ENCODE results near the gene CLEC17A.
"Not testable (repeated sequence)": the region's sequence is repeated elsewhere in the genome, so short reads cannot be mapped to it uniquely, and the experiment has no call there.

The CLEC17A gene

GRCh38 chr19:14619404-14619803 lies 36.5 kb downstream of the CLEC17A start:
- TF ChIP-seq CTCF (tag by site-specific recombination; IDR thresholded peaks at IDR 0.05) (no peak), SETDB1 (IDR thresholded peaks at IDR 0.05; ENCODE audit: insufficient read length, low read length) (peak; percentile 54)

GRCh38 chr19:14624491-14624890 lies 41.6 kb downstream of the CLEC17A start:
- H3K36me3 ChIP-seq (ENCODE audit: control insufficient read depth in 2 of 2, insufficient read depth in 1 of 2, low read length in 2 of 2); POLR2A ChIA-PET; H3K9me3 ChIP-seq (ENCODE audit: control insufficient read depth, insufficient read depth, low read depth, low read length); H3K27ac ChIP-seq (ENCODE audit: extremely low read depth, low read depth, low read length); H3K4me1 ChIP-seq (ENCODE audit: control insufficient read depth, insufficient read depth, low read length); H3K4me3 ChIP-seq (ENCODE audit: low read depth, low read length): not testable (repeated sequence)
- CTCF ChIA-PET, result interaction anchor here (0.6 kb wide), 1 partner anchor 270 kb away, joined by 3 read pairs; no protein-coding TSS in a partner anchor

More at GRCh38 chr19:14619404-14619803, 36.5 kb downstream of the CLEC17A start:
- Histone ChIP-seq H3K27ac (ENCODE audit: extremely low read depth, low read depth, low read length) (no peak overlapping the region), H3K4me3 (ENCODE audit: low read depth, low read length) (no peak overlapping the region), H3K9me3 (ENCODE audit: control insufficient read depth, insufficient read depth, low read depth, low read length) (no peaks in the 10 kb centered on the region), H3K4me1 (ENCODE audit: control insufficient read depth, insufficient read depth, low read length) (no peaks in the 10 kb centered on the region), H3K36me3 (ENCODE audit: control insufficient read depth in 2 of 2, insufficient read depth in 1 of 2, low read length in 2 of 2) (no peaks in the 10 kb centered on the region)
- ChIA-PET POLR2A (no interaction called here), CTCF (interaction anchor here (0.6 to 1.0 kb wide), 2 partner anchors 45 to 62 kb away, joined by 3 read pairs; no protein-coding TSS in a partner anchor)

- ChIA-PET CTCF (interaction anchor here (0.6 kb wide), 2 partner anchors 54 to 266 kb away, joined by 3 read pairs; no protein-coding TSS in a partner anchor), POLR2A (no interaction called here)
- TF ChIP-seq TCF7L2 (IDR thresholded peaks at IDR 0.05; ENCODE audit: borderline replicate concordance, low read depth, low read length) (no peak), ZNF362 (tag by site-specific recombination; IDR thresholded peaks at IDR 0.05) (no peak), ZNF274 (IDR thresholded peaks at IDR 0.05; ENCODE audit: low read length) (no peak), ZNF274 (tag by site-specific recombination; IDR thresholded peaks at IDR 0.05; ENCODE audit: borderline replicate concordance) (no peak), PRDM4 (tag by site-specific recombination; IDR thresholded peaks at IDR 0.05) (no peak), ZNF571 (tag by site-specific recombination; IDR thresholded peaks at IDR 0.05) (no peak), ZNF530 (tag by site-specific recombination; IDR thresholded peaks at IDR 0.05; ENCODE audit: low read depth) (no peak), RBAK (tag by site-specific recombination; IDR thresholded peaks at IDR 0.05) (peak; percentile 90), ZNF433 (tag by site-specific recombination; IDR thresholded peaks at IDR 0.05; ENCODE audit: low read depth) (no peak)
- H3K9me3 ChIP-seq (ENCODE audit: control insufficient read depth, insufficient read depth, low read depth, low read length), result no peaks in the 10 kb centered on the region
- H3K4me3 ChIP-seq (ENCODE audit: low read depth, low read length), result no peak overlapping the region
- no peaks in the 10 kb centered on the region for H3K36me3 ChIP-seq (ENCODE audit: control insufficient read depth in 2 of 2, insufficient read depth in 1 of 2, low read length in 2 of 2)
- no peak overlapping the region for H3K27ac ChIP-seq (ENCODE audit: extremely low read depth, low read depth, low read length)
- H3K4me1 ChIP-seq (ENCODE audit: control insufficient read depth, insufficient read depth, low read length), result no peaks in the 10 kb centered on the region
Measured at GRCh38 chr19:14629557-14629956, 46.7 kb downstream of the CLEC17A start.

GRCh38 chr19:14632286-14632685 lies 49.4 kb downstream of the CLEC17A start:
- ChIA-PET CTCF (interaction anchor here (1.2 to 1.6 kb wide), 2 partner anchors 10 to 154 kb away, joined by 4 read pairs; no protein-coding TSS in a partner anchor), POLR2A (no interaction called here)
- no peaks in the 10 kb centered on the region for H3K9me3 ChIP-seq (ENCODE audit: control insufficient read depth, insufficient read depth, low read depth, low read length)
- H3K36me3 ChIP-seq (ENCODE audit: control insufficient read depth in 2 of 2, insufficient read depth in 1 of 2, low read length in 2 of 2), result no peaks in the 10 kb centered on the region
- no peaks in the 10 kb centered on the region for H3K4me1 ChIP-seq (ENCODE audit: control insufficient read depth, insufficient read depth, low read length)
- no peak overlapping the region for H3K4me3 ChIP-seq (ENCODE audit: low read depth, low read length)
- H3K27ac ChIP-seq (ENCODE audit: extremely low read depth, low read depth, low read length), result no peak overlapping the region
- no peak for TF ChIP-seq FEZF1 (tag by site-specific recombination; IDR thresholded peaks at IDR 0.05)
- no peak for TF ChIP-seq ZNF561 (tag by site-specific recombination; IDR thresholded peaks at IDR 0.05; ENCODE audit: borderline replicate concordance)
- no peak for TF ChIP-seq ZSCAN4 (tag by site-specific recombination; IDR thresholded peaks at IDR 0.05)
- TF ChIP-seq ZFP3 (tag by site-specific recombination; IDR thresholded peaks at IDR 0.05; ENCODE audit: low read depth), result peak; percentile 44; the same call in 1 of the 2 replicates
- TF ChIP-seq ZNF777 (tag by site-specific recombination; IDR thresholded peaks at IDR 0.05; ENCODE audit: borderline replicate concordance), result no peak
- no peak for TF ChIP-seq ZNF157 (tag by site-specific recombination; IDR thresholded peaks at IDR 0.05)
